ENCODE results near the gene OR13C4. TPM values are rescaled to one million over a fixed set of nuclear protein-coding genes. Genes with fewer than 3 reads are reported as not detected.
"Not testable (repeated sequence)": the region's sequence is repeated elsewhere in the genome, so short reads cannot be mapped to it uniquely, and the experiment has no call there.

Gene OR13C4
- not detected in 2 replicates for total RNA-seq (2012; rRNA removed)

DNA sequence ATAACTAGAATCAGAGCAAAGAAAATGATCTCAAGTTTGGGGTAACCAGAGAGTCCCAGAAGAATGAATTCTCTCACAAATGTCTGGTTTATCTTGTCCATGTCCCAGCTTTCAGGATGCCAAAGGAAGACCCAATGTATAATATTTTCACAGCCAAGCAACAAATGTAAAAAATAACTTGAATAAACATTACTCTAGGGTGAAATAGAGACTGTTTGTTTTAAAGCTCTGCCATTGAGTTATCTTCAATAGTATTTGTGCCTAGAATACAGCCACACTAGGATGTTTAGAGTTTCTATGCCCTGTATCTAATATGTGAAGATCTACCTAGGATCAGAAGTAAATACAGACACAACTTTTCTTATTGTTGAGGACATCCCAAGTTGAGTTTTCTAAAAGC is at the start of gene OR13C4:
Gene OR13C4, minus strand, starts transcription at position 101 of the 400 bp plus-strand sequence. Its CDS starts 0 bp downstream, at position 101.
- Histone ChIP-seq H3K36me3 (ENCODE audit: insufficient read depth, low read length) (no peaks in the 10 kb centered on the region), H3K4me1 (ENCODE audit: control insufficient read depth, insufficient read depth, low read length) (no peaks in the 10 kb centered on the region), H3K4me3 (ENCODE audit: low read length) (no peak within 1 kb of the TSS), H3K9ac (ENCODE audit: low read depth, low read length) (no peak within 1 kb of the TSS), H3K9me3 (replicated peaks; ENCODE audit: low read length) (no peaks in the 10 kb centered on the region), H3K27me3 (ENCODE audit: control insufficient read depth, insufficient read depth, low read length) (no peaks in the 10 kb centered on the region), H3K4me2 (ENCODE audit: low read length) (no peak within 1 kb of the TSS)

DNA sequence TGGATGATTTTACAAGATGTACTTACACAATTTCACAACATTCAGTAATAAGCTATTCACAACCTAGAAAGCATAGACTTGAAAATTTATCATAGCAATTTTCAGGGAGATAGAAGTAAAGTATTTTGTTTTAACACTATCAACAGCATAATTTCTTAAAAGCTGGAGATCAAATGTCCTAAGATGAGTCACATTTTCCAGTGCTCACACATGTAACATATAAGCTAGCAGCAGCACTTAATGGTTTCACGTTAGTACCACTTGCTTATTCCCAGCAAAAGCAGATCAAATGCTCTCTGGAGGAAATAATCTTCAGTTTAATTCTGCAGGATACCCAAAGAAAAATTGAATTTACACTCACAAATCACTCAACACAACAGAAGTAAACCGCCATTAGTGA is 48.4 kb upstream of the OR13C4 start:
- H3K4me3 ChIP-seq (ENCODE audit: low read length), result no peak overlapping the region
- no peaks in the 10 kb centered on the region for H3K9me3 ChIP-seq (replicated peaks; ENCODE audit: low read length)
- no peaks in the 10 kb centered on the region for H3K36me3 ChIP-seq (ENCODE audit: insufficient read depth, low read length)
- no peak overlapping the region for H3K4me2 ChIP-seq (ENCODE audit: low read length)
- H3K4me1 ChIP-seq (ENCODE audit: control insufficient read depth, insufficient read depth, low read length), result no peaks in the 10 kb centered on the region
- H3K27me3 ChIP-seq (ENCODE audit: control insufficient read depth, insufficient read depth, low read length), result no peaks in the 10 kb centered on the region
- H3K9ac ChIP-seq (ENCODE audit: low read depth, low read length), result no peak overlapping the region

DNA sequence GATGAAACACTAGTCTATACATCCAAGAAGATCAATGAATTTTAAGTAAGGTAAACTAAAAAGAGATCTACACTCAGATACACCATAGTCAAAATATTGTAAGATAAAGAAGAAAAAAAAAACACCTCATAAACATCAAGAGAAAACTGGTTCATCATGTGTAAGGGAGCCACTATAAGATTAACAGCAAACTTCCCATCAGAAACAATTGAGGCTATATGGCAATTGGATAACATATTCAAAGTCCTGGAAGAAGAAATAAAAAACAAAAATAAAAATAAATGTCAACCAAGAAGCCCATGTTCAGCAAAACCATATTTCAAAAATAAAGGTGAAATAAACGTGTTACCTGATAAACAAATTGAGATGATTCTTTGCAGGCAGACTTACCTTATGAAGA is 45.6 kb upstream of the OR13C4 start:
- Histone ChIP-seq H3K36me3 (ENCODE audit: insufficient read depth, low read length) (no peaks in the 10 kb centered on the region), H3K4me1 (ENCODE audit: control insufficient read depth, insufficient read depth, low read length) (no peaks in the 10 kb centered on the region), H3K4me3 (ENCODE audit: low read length) (no peak overlapping the region), H3K4me2 (ENCODE audit: low read length) (no peak overlapping the region), H3K9ac (ENCODE audit: low read depth, low read length) (no peak overlapping the region), H3K27me3 (ENCODE audit: control insufficient read depth, insufficient read depth, low read length) (no peaks in the 10 kb centered on the region), H3K9me3 (replicated peaks; ENCODE audit: low read length) (no peaks in the 10 kb centered on the region)

GRCh38 chr9:104568868-104569267 is 41.9 kb upstream of the OR13C4 start, which contains the start of gene OR13C8:
Gene OR13C8 (plus strand): TSS chr9:104569168. CDS start chr9:104569168, 0 bp downstream.
- no peaks in the 10 kb centered on the region for H3K36me3 ChIP-seq (ENCODE audit: insufficient read depth, low read length)
- no peaks in the 10 kb centered on the region for H3K27me3 ChIP-seq (ENCODE audit: control insufficient read depth, insufficient read depth, low read length)
- no peaks in the 10 kb centered on the region for H3K9me3 ChIP-seq (replicated peaks; ENCODE audit: low read length)
- no peak within 1 kb of the TSS for H3K9ac ChIP-seq (ENCODE audit: low read depth, low read length)
- H3K4me1 ChIP-seq (ENCODE audit: control insufficient read depth, insufficient read depth, low read length), result no peaks in the 10 kb centered on the region
- H3K4me2 ChIP-seq (ENCODE audit: low read length), result no peak within 1 kb of the TSS
- no peak within 1 kb of the TSS for H3K4me3 ChIP-seq (ENCODE audit: low read length)

DNA sequence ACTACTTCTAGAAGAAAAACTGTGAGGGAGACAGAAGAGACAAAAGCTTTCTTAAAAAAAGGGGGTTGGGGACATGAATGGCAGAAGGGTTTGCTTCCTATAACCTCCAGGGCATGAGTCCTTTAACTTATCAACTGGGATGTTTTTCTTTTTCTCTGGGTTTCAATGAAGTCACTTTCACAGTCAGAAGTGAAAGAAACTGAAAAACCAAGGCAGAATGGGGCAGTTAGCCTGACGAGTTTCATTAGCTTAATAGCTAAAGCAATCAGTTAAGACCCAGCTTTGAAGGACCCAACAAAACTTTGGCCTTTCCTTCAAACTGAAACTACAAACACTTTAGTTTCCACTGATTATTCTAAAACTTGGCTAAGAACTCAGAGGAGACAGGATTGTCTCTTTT is 37.3 kb upstream of the OR13C4 start:
- H3K27me3 ChIP-seq (ENCODE audit: control insufficient read depth, insufficient read depth, low read length), result no peaks in the 10 kb centered on the region
- no peak overlapping the region for H3K4me3 ChIP-seq (ENCODE audit: low read length)
- H3K4me2 ChIP-seq (ENCODE audit: low read length), result no peak overlapping the region
- no peak overlapping the region for H3K9ac ChIP-seq (ENCODE audit: low read depth, low read length)
- H3K36me3 ChIP-seq (ENCODE audit: insufficient read depth, low read length), result no peaks in the 10 kb centered on the region
- H3K4me1 ChIP-seq (ENCODE audit: control insufficient read depth, insufficient read depth, low read length), result no peaks in the 10 kb centered on the region
- no peaks in the 10 kb centered on the region for H3K9me3 ChIP-seq (replicated peaks; ENCODE audit: low read length)

DNA sequence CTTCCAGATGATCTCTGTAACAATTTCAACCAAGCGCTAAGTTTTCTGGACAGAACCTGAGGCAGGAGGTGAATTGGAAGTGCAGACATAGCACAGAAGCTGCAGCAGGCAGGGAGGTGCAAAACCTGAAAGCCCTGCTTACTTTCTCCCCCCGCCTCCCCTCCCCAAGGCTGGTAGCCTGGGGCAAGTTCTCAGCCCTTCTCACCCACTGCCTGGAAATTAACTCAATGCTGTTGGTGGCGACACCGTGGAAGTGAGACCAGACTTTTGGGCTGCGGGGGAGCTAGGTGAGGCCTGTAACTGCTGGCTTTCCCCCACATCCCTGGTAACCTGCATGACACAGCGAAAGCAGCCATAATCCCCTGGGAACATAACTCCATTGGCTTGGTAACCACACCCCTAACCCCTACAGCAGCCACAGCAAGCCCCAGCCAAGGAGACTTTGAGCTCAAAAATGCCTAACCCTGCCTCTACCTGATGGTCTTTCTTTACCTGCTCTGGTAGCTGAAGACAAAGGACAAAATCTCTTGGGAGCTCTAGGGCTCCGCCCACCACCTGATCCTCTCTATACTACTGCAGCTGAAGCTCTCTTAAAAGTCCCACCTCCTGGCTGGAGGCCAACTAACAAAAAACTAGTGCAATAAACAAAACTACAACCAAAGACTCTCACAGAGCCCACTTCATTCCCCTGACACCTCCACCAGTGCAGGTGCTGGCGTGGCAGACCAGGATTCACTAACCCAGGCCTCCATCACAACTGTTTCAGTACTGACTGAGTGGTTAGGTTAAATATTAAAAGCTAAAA is 30.0 kb upstream of the OR13C4 start:
- Histone ChIP-seq H3K4me2 (ENCODE audit: low read length) (no peak overlapping the region), H3K9ac (ENCODE audit: low read depth, low read length) (no peak overlapping the region), H3K36me3 (ENCODE audit: insufficient read depth, low read length) (no peaks in the 10 kb centered on the region)

DNA sequence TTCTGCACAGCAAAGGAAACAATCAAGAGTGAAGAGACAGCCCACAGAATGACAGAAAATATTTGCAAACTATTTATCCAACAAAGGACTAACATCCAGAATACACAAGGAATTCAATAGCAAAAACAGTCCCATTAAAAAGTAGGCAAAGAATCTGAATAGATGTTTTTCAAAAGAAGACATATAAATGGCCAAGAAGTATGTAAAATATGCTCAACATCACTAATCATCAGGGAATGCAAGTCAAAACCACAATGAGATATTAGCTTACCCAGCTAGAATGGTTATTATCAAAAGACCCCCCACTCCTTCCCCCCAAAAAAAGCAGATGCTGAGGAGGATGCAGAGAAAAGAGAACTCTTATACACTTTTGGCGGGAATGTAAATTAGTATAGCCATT is 28.5 kb upstream of the OR13C4 start:
- Histone ChIP-seq H3K9ac (ENCODE audit: low read depth, low read length) (no peak overlapping the region), H3K9me3 (replicated peaks; ENCODE audit: low read length) (no peaks in the 10 kb centered on the region), H3K4me3 (ENCODE audit: low read length) (no peak overlapping the region), H3K4me1 (ENCODE audit: control insufficient read depth, insufficient read depth, low read length) (no peaks in the 10 kb centered on the region), H3K4me2 (ENCODE audit: low read length) (no peak overlapping the region), H3K27me3 (ENCODE audit: control insufficient read depth, insufficient read depth, low read length) (no peaks in the 10 kb centered on the region), H3K36me3 (ENCODE audit: insufficient read depth, low read length) (no peaks in the 10 kb centered on the region)

More for the DNA sequence above, 30.0 kb upstream of the OR13C4 start:
- H3K27me3 ChIP-seq (ENCODE audit: control insufficient read depth, insufficient read depth, low read length), result no peaks in the 10 kb centered on the region
- no peaks in the 10 kb centered on the region for H3K9me3 ChIP-seq (replicated peaks; ENCODE audit: low read length)
- H3K4me1 ChIP-seq (ENCODE audit: control insufficient read depth, insufficient read depth, low read length), result no peaks in the 10 kb centered on the region
- H3K4me3 ChIP-seq (ENCODE audit: low read length), result no peak overlapping the region

DNA sequence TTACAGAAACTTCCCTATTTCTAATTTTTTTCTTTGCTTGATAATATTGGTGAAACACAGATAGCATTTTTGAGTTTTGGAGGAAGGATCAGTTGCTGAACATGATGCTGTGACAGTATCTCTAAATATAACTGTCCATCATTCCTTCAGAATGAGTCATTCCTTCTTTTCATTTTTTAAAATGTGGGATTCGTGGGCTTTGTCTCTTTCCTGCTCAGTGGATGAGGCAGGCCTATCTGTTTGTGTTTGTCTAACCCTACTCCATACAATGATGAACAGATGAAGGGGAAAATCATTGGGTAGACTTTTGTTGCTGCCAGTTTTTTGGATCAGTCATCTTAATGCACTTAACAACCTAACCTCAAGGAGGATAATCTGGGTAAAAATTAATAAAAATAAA is 26.3 kb upstream of the OR13C4 start:
- no peak overlapping the region for H3K9ac ChIP-seq (ENCODE audit: low read depth, low read length)
- no peaks in the 10 kb centered on the region for H3K4me1 ChIP-seq (ENCODE audit: control insufficient read depth, insufficient read depth, low read length)
- no peak overlapping the region for H3K4me2 ChIP-seq (ENCODE audit: low read length)
- H3K9me3 ChIP-seq (replicated peaks; ENCODE audit: low read length), result no peaks in the 10 kb centered on the region
- no peak overlapping the region for H3K4me3 ChIP-seq (ENCODE audit: low read length)
- H3K36me3 ChIP-seq (ENCODE audit: insufficient read depth, low read length), result no peaks in the 10 kb centered on the region
- H3K27me3 ChIP-seq (ENCODE audit: control insufficient read depth, insufficient read depth, low read length), result no peaks in the 10 kb centered on the region

GRCh38 chr9:104544644-104545043 is 17.6 kb upstream of the OR13C4 start:
- Histone ChIP-seq H3K27me3 (ENCODE audit: control insufficient read depth, insufficient read depth, low read length) (no peaks in the 10 kb centered on the region), H3K4me3 (ENCODE audit: low read length) (no peak overlapping the region), H3K9ac (ENCODE audit: low read depth, low read length) (no peak overlapping the region), H3K4me1 (ENCODE audit: control insufficient read depth, insufficient read depth, low read length) (no peaks in the 10 kb centered on the region), H3K36me3 (ENCODE audit: insufficient read depth, low read length) (no peaks in the 10 kb centered on the region), H3K9me3 (replicated peaks; ENCODE audit: low read length) (no peaks in the 10 kb centered on the region), H3K4me2 (ENCODE audit: low read length) (no peak overlapping the region)

DNA sequence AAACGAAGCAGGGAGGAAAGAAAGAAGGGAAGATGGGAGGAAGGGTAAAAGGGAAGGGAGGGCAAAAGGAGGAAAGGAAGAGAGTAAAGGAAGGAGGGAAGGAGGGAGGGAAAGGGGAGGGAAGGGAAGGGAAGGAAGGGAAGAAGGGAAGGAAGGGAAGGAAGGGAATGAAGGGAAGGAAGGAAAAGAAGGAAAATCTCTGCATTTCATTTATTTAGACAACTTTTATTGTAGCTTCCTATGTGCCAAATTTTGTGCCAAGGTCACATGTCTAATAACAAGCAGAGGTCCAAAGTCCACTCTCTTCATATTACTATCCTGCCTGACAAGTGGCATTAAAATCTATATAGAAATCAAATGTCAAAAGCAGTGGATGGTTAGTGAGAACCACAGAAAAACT is 12.3 kb upstream of the OR13C4 start:
- no peak overlapping the region for H3K9ac ChIP-seq (ENCODE audit: low read depth, low read length)
- no peaks in the 10 kb centered on the region for H3K4me1 ChIP-seq (ENCODE audit: control insufficient read depth, insufficient read depth, low read length)
- no peak overlapping the region for H3K4me2 ChIP-seq (ENCODE audit: low read length)
- no peak overlapping the region for H3K4me3 ChIP-seq (ENCODE audit: low read length)
- no peaks in the 10 kb centered on the region for H3K36me3 ChIP-seq (ENCODE audit: insufficient read depth, low read length)
- no peaks in the 10 kb centered on the region for H3K9me3 ChIP-seq (replicated peaks; ENCODE audit: low read length)
- no peaks in the 10 kb centered on the region for H3K27me3 ChIP-seq (ENCODE audit: control insufficient read depth, insufficient read depth, low read length)

- Histone ChIP-seq H3K36me3 (ENCODE audit: insufficient read depth, low read length) (no peaks in the 10 kb centered on the region), H3K27me3 (ENCODE audit: control insufficient read depth, insufficient read depth, low read length) (no peaks in the 10 kb centered on the region), H3K9ac (ENCODE audit: low read depth, low read length) (no peak within 1 kb of the TSS), H3K4me3 (ENCODE audit: low read length) (no peak within 1 kb of the TSS), H3K4me2 (ENCODE audit: low read length) (no peak within 1 kb of the TSS), H3K9me3 (replicated peaks; ENCODE audit: low read length) (no peaks in the 10 kb centered on the region), H3K4me1 (ENCODE audit: control insufficient read depth, insufficient read depth, low read length) (no peaks in the 10 kb centered on the region)
Observed at GRCh38 chr9:104536756-104537155, 9.7 kb upstream of the OR13C4 start, which contains the start of gene OR13C3. Gene OR13C3 (minus strand): TSS chr9:104536856. CDS start chr9:104536723, 133 bp downstream.

GRCh38 chr9:104520241-104520640 is 6.8 kb downstream of the OR13C4 start:
- H3K4me3 ChIP-seq (ENCODE audit: low read length); H3K4me2 ChIP-seq (ENCODE audit: low read length); H3K9ac ChIP-seq (ENCODE audit: low read depth, low read length); H3K36me3 ChIP-seq (ENCODE audit: insufficient read depth, low read length); H3K4me1 ChIP-seq (ENCODE audit: control insufficient read depth, insufficient read depth, low read length); H3K9me3 ChIP-seq (replicated peaks; ENCODE audit: low read length); H3K27me3 ChIP-seq (ENCODE audit: control insufficient read depth, insufficient read depth, low read length): not testable (repeated sequence)
